Thymus (tissue), 11 donors: ENCODE data around the gene MOB3A. TPM values are rescaled to one million over a fixed set of nuclear protein-coding genes. Genes with fewer than 3 reads are reported as not detected.

ENCODE experiments used
- DNase-seq, 9 donors: peaks; one replicate each; pipeline ENCODE4 v3.0.0-alpha.2; 2013; ENCODE audit warnings: low spot score in 9 of 9, low read depth in 6 of 9, missing footprints in 1 of 9
- H3K27ac ChIP-seq, 2 donors: one replicate each; pipeline ENCODE4 v1.5.1; 2013; ENCODE audit warnings: control low read depth in 1 of 2, low read depth in 1 of 2, low read length in 1 of 2, mild to moderate bottlenecking in 1 of 2, moderate library complexity in 1 of 2
- H3K27me3 ChIP-seq, 2 donors: one replicate each; pipeline ENCODE4 v1.5.1; 2013; ENCODE audit warnings: low read length in 1 of 2; ENCODE audit not compliant: control insufficient read depth in 2 of 2, insufficient read depth in 1 of 2
- H3K36me3 ChIP-seq, 2 donors: one replicate each; pipeline ENCODE4 v1.5.1; 2013; ENCODE audit warnings: low read length in 1 of 2, mild to moderate bottlenecking in 1 of 2, moderate library complexity in 1 of 2; ENCODE audit not compliant: control insufficient read depth in 2 of 2, insufficient read depth in 2 of 2
- H3K4me1 ChIP-seq, 2 donors: one replicate each; pipeline ENCODE4 v1.5.1; 2013; ENCODE audit warnings: low read length in 2 of 2; ENCODE audit not compliant: control insufficient read depth in 2 of 2, insufficient read depth in 2 of 2
- H3K4me3 ChIP-seq, 2 donors: one replicate each; pipeline ENCODE4 v1.5.1; 2013; ENCODE audit warnings: low read length in 2 of 2, control low read depth in 1 of 2, mild to moderate bottlenecking in 1 of 2
- H3K9me3 ChIP-seq, 2 donors: one replicate each; pipeline ENCODE4 v1.5.1; 2013; ENCODE audit warnings: low read length in 1 of 2, mild to moderate bottlenecking in 1 of 2; ENCODE audit not compliant: control insufficient read depth in 2 of 2, insufficient read depth in 1 of 2
- WGBS: extraction: QIAGEN DNeasy Blood & Tissue Kit; methylation state at CpG from one replicate; pipeline ENCODE4 v1.1.7; 2013; 5-methylcytosine and 5-hydroxymethylcytosine counted together
- polyA plus RNA-seq: library from polyadenylated mRNA; stranded (reverse); fragments of 200-250 nt; gene quantifications from one replicate; pipeline ENCODE4 v1.2.3, GENCODE V29; 2013
- total RNA-seq: library from RNA; stranded (reverse); fragments of 120-200 nt; gene quantifications from one replicate; pipeline ENCODE4 v1.2.4, GENCODE V29; 2013
- donor health status: healthy.

The MOB3A gene
- total and polyA plus RNA-seq, 2 donors = 20.0 to 29.7 TPM

GRCh38 chr19:2113439-2114211 is 17.5 kb upstream of the MOB3A start:
- DNase-seq = no peak
- H3K27me3 ChIP-seq = no peaks in the 10 kb centered on the region
- WGBS = 98% methylated on average over 24 of the region's 24 CpGs
- no peak overlapping the region for H3K27ac ChIP-seq
- H3K9me3 ChIP-seq = peaks cover 0 to 3% of the 10 kb centered on the region in 2 donors
- no peaks in the 10 kb centered on the region for H3K4me1 ChIP-seq
- peaks cover 99 to 100% of the 10 kb centered on the region in 2 donors for H3K36me3 ChIP-seq
- no peak overlapping the region for H3K4me3 ChIP-seq

GRCh38 chr19:2112516-2113320 is 16.6 kb upstream of the MOB3A start:
- H3K4me3 ChIP-seq = no peak overlapping the region
- no peak overlapping the region for H3K27ac ChIP-seq
- no peaks in the 10 kb centered on the region for H3K4me1 ChIP-seq
- peaks cover 99 to 100% of the 10 kb centered on the region in 2 donors for H3K36me3 ChIP-seq
- no peaks in the 10 kb centered on the region for H3K27me3 ChIP-seq
- no peak for DNase-seq
- peaks cover 0 to 3% of the 10 kb centered on the region in 2 donors for H3K9me3 ChIP-seq
- WGBS = 89% methylated on average over 23 of the region's 23 CpGs

- H3K9me3 ChIP-seq = peaks cover 0 to 3% of the 10 kb centered on the region in 2 donors
- no peak overlapping the region for H3K27ac ChIP-seq
- H3K27me3 ChIP-seq = no peaks in the 10 kb centered on the region
- peaks cover 97 to 98% of the 10 kb centered on the region in 2 donors for H3K36me3 ChIP-seq
- WGBS = 98% methylated on average over 20 of the region's 20 CpGs
- no peak overlapping the region for H3K4me3 ChIP-seq
- no peaks in the 10 kb centered on the region for H3K4me1 ChIP-seq
- DNase-seq = no peak
Measured at GRCh38 chr19:2111886-2112285, 15.8 kb upstream of the MOB3A start.

GRCh38 chr19:2111425-2111824 is 15.3 kb upstream of the MOB3A start:
- WGBS = 98% methylated on average over 22 of the region's 22 CpGs
- no peak for DNase-seq
- Histone ChIP-seq H3K4me3 (no peak overlapping the region), H3K27ac (no peak overlapping the region), H3K27me3 (no peaks in the 10 kb centered on the region), H3K36me3 (peaks cover 97 to 98% of the 10 kb centered on the region in 2 donors), H3K4me1 (no peaks in the 10 kb centered on the region), H3K9me3 (peaks cover 0 to 7% of the 10 kb centered on the region in 2 donors)

- H3K9me3 ChIP-seq = peaks cover 1 to 14% of the 10 kb centered on the region in 2 donors
- H3K4me3 ChIP-seq = no peak overlapping the region
- H3K36me3 ChIP-seq = peaks cover 97 to 98% of the 10 kb centered on the region in 2 donors
- WGBS = 98% methylated on average over 13 of the region's 13 CpGs
- DNase-seq = peak in 1 of 9 donors; percentile 23
- H3K27ac ChIP-seq = no peak overlapping the region
- no peaks in the 10 kb centered on the region for H3K27me3 ChIP-seq
- H3K4me1 ChIP-seq = no peaks in the 10 kb centered on the region
Measured at GRCh38 chr19:2110822-2111221, 14.7 kb upstream of the MOB3A start.

GRCh38 chr19:2109046-2109864 is 13.1 kb upstream of the MOB3A start:
- Histone ChIP-seq H3K27me3 (no peaks in the 10 kb centered on the region), H3K4me1 (no peaks in the 10 kb centered on the region), H3K36me3 (peaks cover 94 to 96% of the 10 kb centered on the region in 2 donors), H3K9me3 (peaks cover 6 to 29% of the 10 kb centered on the region in 2 donors), H3K27ac (no peak overlapping the region), H3K4me3 (no peak overlapping the region)
- 96% methylated on average over 31 of the region's 31 CpGs for WGBS
- DNase-seq = no peak

- peaks cover 6 to 29% of the 10 kb centered on the region in 2 donors for H3K9me3 ChIP-seq
- WGBS = 99% methylated on average over 23 of the region's 23 CpGs
- peaks cover 89 to 93% of the 10 kb centered on the region in 2 donors for H3K36me3 ChIP-seq
- no peak overlapping the region for H3K27ac ChIP-seq
- DNase-seq = no peak
- H3K4me3 ChIP-seq = no peak overlapping the region
- H3K27me3 ChIP-seq = no peaks in the 10 kb centered on the region
- no peaks in the 10 kb centered on the region for H3K4me1 ChIP-seq
Measured at GRCh38 chr19:2108251-2109016, 12.3 kb upstream of the MOB3A start.

GRCh38 chr19:2103045-2103707 is 7.0 kb upstream of the MOB3A start:
- Histone ChIP-seq H3K27ac (no peak overlapping the region), H3K4me3 (no peak overlapping the region), H3K36me3 (peaks cover 77 to 78% of the 10 kb centered on the region in 2 donors), H3K4me1 (no peaks in the 10 kb centered on the region), H3K27me3 (no peaks in the 10 kb centered on the region), H3K9me3 (peaks cover 6 to 26% of the 10 kb centered on the region in 2 donors)
- no peak for DNase-seq
- WGBS = 98% methylated on average over 20 of the region's 20 CpGs
